Measurements from ENCODE around the gene AGR3.

The AGR3 gene

GRCh38 chr7:16881844-16882243 is at the start of gene AGR3:
AGR3 (minus strand) TSS chr7:16881983; CDS start chr7:16878618, 3,365 bp downstream.
- DNase-seq, result peak; percentile 10

- DNase-seq, result no peak
These were observed 49.2 kb upstream of the AGR3 start for GRCh38 chr7:16930946-16931345.

DNA sequence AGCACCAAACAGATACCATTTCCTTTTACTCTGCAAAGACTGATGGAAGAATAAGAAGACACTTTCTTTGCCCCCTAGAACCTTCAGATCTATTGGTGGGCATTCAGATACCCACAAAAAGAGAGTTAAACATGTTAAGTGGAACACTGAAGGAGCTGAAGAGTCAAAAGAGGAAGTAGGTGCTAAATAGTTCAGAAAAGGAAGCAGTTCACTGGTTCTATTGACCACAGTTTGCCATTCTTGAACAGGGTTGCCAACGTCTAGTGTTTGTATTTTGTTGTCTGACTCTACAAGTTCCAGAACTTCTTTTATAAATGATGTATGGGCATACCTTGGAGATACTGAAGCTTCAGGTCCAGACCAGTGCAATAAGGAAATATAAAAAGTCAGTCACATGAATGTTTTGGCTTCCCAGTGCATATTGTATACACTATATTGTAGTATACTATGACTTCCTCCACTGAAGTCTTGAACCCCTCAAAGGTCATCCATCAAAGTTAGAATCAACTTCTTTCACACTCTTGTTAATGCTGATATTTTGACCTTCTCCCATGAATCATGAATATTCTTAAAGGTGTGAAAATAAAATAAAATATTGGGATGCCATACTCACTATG is 47.5 kb upstream of the AGR3 start:
- no peak for DNase-seq

DNA sequence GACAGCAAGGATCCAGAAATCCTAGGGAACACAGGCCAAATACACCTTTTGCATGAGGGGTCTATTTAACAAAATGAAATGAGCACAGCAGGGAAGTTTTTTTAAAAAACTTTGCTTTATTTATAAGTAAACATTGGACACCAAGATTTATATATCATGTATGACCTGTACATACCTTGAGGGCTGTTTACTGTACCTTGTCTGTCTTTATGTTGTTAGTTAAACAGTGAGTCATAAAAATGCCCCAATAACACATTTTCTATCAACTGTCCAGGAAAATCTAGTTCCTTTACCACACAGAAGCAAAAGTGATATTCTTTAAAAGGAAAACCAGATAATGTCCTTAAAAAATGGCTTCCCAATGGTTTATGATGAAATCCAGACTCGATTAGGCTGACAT is 45.1 kb upstream of the AGR3 start:
- DNase-seq, result no peak

GRCh38 chr7:16926283-16926682 is 44.5 kb upstream of the AGR3 start:
- no peak for DNase-seq

DNA sequence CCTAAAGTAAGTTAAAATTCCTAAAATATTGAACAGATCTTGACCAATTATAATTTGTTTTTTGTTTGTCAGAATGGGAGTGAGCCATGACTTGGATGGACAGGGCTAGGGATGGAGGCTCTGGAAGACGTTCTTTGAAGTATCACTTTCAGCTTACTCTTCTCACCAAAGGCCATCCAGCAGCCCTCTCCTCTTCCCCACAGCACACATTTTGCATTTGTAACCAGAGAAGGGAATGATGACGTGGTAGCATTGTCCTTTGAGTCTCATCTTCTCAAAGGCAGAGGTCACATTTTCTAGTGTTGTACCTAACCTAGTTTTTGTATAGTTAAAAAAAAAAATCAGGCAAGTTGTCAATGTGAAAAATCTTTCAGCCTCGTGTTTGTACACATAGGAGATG is 43.8 kb upstream of the AGR3 start:
- no peak for DNase-seq

GRCh38 chr7:16923019-16923418 is 41.2 kb upstream of the AGR3 start:
- no peak for DNase-seq

DNA sequence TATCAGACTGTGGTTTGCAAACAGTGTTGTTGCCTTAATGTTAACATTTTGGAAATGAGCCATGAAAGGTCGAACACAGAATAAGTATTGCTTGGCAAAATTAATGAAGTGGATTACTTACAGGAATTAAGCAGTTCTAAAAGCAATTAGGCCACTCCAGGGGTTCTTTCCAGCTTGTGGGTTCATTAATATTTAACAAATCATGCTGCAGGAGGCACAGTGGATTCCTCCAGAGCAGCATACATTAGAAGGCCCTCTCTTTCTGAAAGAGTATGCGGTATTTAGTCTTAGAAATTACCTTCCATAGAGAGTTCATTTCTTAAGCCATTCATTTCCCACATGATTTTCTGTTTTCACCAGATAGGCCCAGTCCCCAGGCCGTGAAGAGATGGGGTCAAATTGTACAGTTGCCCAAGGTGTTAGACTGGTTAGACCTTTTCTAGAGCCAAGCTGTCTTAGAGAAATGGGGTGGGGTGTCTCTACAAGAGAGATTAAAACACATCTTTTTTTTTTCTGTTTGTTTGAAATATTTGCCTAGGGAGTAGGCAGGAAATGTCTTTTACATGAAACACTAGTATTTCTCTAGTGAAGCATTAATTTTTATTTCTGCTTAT is 40.0 kb upstream of the AGR3 start:
- no peak for DNase-seq

- DNase-seq, result no peak
These were observed 39.4 kb upstream of the AGR3 start for GRCh38 chr7:16921151-16921550.

GRCh38 chr7:16919440-16919839 is 37.7 kb upstream of the AGR3 start:
- no peak for DNase-seq

DNA sequence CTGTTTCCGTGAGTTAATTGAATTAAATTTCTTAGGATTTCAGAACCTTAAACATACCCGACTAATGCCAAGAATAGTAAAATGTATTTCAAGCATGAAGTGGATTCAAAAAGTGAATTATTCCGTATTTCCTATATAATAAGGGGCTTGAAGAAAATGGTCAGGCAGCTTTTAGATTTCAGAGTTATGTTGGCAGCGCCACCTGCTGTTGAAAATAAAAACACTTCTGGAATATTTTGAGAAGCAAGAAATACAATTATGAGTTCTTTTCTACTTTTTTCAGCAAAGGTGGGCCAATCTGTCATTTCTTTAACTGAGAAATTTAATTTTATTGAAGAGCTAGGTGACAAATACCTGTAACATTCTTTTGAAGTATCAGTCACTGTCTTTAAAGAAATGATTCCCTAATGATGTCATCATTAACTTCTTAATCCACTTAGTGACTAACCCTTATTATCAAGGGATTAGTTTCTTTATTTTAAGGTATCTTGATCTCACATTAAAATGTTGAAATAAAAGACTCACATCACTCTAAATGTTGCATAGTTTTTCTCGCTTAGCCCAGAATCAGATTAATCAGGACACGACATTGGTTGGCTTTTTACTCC is 36.6 kb upstream of the AGR3 start:
- peak; percentile 16 for DNase-seq

DNA sequence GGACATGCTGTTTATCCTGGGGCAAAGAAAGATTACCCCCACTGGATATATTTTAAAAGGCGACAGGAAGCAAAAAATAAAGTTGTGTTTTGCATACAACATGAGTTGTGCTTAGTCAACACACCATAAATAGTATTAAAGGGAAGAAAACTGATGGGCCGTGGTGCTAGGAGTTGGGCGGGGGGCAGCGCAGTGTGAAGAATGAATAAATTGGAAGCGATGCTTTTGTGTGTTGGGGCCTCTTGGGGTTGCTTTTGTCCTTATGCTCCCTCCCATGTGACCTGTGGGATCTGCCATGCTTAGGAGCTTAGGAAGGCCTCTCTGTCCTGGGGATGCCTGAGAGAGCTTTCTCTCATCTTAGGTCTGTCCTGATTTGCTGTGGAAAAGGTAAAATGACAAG is 35.0 kb upstream of the AGR3 start:
- DNase-seq, result no peak

DNA sequence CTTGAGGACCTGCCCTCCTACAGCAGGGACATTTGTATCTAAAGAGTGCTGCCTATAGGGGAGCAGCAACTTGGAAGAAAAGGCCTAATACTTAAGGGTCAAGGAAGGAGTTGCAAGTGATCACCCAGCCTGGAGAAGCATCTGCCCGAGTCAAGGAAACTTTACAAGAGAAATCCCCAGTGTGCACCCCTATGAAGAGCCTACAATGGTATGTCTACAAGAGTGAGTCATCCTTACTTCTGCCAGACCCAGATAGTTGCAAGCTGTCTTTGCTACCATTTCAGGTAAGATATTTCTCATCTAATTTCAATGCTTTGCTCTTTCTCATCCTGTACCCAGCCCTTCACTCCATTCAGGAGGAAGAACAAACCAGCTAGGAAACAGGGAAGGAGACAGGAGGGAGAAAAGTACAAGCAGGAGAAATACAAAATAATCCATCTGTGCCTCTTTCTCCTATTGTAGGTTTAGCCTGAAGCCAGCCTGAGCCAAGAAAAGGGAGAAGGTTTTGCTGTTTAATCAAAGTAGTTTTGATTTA is 34.4 kb upstream of the AGR3 start:
- no peak for DNase-seq

- DNase-seq, result no peak
These were observed 33.6 kb upstream of the AGR3 start for GRCh38 chr7:16915405-16915804.

GRCh38 chr7:16914771-16915170 is 33.0 kb upstream of the AGR3 start:
- DNase-seq, result peak; percentile 21

GRCh38 chr7:16913643-16914042 is 31.9 kb upstream of the AGR3 start:
- no peak for DNase-seq

GRCh38 chr7:16912540-16912939 is 30.8 kb upstream of the AGR3 start:
- no peak for DNase-seq

DNA sequence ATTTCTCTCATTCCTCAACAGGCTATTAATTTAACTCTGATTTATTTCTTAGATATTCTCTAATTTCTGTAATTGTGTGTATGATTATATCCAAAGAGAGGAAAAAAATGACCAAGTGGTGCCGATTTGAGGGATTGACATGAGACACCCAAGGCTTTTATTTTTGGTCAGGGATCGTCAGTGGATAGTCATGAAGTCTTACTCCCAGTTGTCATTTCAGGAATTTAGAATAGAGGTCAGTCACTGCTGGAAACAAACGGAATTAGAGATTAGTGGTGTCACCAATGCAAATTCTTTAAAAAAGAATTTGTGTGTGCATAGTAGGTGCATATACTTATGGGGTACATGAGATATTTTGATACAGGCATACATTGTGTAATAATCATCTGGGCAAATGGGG is 26.8 kb upstream of the AGR3 start:
- no peak for DNase-seq

DNA sequence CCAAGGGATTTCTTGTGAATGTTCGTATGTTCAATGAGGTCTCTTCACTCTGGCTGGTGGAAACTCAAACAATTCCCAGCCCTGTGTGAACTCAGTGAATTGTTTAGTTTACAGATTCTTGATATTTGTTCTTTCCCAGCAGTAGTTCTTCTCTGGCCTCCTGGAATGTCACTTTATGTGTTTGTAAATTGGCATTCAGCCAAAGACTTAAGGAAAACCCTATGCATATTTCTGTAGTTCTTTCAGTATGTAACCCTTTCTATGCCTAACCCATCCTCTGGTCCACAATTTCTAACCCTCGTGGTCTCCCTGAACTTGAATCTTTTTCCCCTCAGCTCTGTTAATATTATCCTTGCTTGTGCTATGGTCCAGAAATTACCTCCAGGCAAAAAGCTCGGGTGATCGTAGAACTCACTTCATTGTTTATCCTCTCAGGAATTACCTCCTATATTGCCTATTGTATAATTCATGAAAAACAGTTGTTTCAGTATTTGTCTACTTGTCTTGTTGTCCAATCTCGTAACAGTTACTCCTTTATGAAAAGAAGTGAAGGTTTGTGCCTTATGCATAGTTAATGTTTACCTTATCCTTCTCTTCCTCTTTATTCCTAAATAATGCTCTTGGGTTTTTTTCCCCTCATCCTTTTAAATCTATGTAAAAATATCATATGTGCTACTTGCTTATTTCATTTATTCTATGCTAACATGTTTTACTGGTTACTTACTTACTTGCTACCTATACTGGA is 23.7 kb upstream of the AGR3 start:
- no peak for DNase-seq

GRCh38 chr7:16904076-16904475 is 22.3 kb upstream of the AGR3 start:
- no peak for DNase-seq

DNA sequence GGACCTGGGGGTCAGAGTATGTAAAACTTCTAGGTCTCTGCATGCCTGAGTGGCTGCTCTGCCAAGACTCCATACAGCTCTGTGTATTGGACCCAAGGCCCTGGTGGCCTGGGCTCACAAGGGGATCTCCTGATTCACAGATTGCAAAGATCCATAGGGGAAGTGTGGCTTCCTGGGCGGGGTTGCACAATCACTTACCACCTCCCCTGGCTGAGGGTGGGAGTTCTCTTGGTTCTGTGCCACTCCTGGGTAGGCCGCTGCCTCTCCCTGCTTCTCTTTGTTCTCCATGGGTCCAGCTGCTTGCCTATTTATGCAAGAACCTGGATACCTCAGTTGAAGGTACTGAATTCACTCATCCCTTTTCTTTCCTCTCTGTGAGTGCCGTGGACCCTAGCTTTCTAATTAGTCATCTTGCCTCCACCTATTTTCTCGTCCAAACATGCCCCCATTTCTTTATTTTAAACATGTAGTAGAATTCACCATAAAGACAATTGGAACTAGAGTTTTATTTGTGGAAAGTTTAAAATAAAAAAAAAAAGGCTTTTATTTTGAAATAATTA is 18.5 kb upstream of the AGR3 start:
- DNase-seq, result no peak

DNA sequence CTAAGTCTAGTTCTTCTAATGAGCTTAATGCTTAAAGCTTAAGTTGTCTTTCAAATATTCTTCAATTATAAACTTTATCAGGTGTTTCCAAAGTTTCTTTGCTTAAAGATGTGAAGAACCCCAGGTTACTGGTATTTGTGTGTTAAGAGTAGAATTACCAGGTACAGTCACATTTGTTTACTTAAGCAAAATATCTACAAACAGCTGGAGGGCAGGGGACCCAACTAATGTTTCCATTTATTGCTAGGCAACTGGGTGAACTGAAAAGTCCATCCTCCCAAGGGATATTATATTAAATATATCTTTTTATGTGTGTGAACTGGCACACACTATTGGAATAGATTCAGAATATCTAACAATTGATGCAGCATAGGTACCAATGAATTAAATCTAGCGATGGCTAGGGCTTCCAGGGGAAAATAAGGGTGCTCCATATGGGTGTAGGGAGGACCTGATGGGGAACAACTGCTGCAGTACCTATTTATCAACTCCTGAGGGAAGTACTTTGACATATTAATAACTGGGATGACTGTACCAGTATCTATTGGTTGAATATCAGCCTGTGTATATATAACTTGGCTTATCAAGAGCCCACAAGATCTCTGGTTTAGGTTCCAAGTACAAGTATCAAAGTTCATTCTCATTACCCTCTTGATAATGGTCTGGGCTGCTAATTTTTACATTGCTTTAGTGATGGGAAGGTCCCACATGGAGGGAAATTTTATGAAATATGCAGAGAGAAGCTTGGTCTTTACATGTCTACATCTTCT is 10.3 kb upstream of the AGR3 start:
- peak; percentile 46 for DNase-seq

DNA sequence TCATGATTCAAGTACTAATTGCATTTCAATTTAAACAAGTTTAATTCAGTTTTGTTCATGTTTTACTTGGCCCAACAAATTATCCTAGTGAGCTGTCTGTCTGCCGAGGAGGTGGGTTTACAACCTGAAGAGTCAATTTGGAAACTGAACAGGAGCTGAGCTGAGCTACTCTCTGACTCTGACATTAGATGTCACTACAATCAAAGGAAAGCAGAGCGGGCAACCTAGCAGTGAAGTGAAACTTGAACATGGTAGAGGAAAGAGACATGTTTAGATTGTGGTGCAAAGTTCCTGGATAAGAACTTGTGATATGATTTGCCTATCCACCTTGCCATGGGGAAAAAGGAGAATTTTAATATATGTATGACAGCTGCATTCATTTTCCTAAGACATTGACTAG is 9.6 kb upstream of the AGR3 start:
- DNase-seq, result peak; percentile 59
